Fibroblast of the aortic adventitia (primary cell): ENCODE results near the gene IFI27L2. TPM values are rescaled to one million over a fixed set of nuclear protein-coding genes. Genes with fewer than 3 reads are reported as not detected.

Experiments
- DNase-seq: peaks from one replicate; pipeline ENCODE4 v3.0.0-alpha.2; 2010; ENCODE audit warnings: low read depth
- H3K4me3 ChIP-seq: 2 replicates; pipeline ENCODE4 v1.5.1; 2011; ENCODE audit warnings: low read depth, mild to moderate bottlenecking, control low read depth, low read length, moderate library complexity
- total RNA-seq: library from RNA; depleted of rRNA; stranded (reverse); fragments of >200 nt; gene quantifications from 2 replicates; pipeline ENCODE4 v1.2.3, GENCODE V29; 2012; ENCODE audit warnings: low replicate concordance
- TF ChIP-seq, protein P1 (sequence below): IDR thresholded peaks from 2 replicates; pipeline ENCODE4 v1.5.1; 2011; ENCODE audit warnings: mild to moderate bottlenecking, low read length, control low read depth, inconsistent platforms; ENCODE audit not compliant: insufficient read depth

The IFI27L2 gene
- total RNA-seq, 1 donor = 107 TPM

DNA sequence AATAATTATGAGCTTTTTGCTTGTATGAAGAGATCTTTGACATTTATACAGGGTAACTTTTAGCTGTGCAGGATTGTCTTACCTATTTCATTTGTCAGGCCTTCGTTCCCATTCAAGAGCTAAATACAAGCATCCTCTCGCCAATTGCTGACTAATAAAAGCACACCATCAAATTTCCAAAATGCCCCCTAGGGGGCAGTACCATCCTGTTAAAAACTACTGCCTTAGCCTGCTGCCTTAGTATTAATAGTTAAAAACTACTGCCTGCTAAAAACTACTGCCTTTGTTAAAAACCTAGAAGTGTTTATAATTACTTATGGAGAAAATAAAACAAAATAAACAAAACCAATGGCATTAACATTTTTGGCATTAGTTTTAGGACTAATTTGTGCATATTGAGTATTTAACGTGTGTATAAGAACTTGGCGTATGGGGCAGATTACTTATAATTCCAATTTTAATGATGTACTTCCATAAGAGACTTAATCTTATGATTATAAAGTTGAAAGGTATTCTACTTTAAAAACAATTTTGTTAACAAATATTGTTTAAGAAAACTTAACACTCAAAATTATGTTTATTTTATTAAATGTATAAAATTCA is 3.0 kb upstream of the IFI27L2 start:
- no peak overlapping the region for H3K4me3 ChIP-seq
- DNase-seq = peak; percentile 87
- TF ChIP-seq, protein P1, sequence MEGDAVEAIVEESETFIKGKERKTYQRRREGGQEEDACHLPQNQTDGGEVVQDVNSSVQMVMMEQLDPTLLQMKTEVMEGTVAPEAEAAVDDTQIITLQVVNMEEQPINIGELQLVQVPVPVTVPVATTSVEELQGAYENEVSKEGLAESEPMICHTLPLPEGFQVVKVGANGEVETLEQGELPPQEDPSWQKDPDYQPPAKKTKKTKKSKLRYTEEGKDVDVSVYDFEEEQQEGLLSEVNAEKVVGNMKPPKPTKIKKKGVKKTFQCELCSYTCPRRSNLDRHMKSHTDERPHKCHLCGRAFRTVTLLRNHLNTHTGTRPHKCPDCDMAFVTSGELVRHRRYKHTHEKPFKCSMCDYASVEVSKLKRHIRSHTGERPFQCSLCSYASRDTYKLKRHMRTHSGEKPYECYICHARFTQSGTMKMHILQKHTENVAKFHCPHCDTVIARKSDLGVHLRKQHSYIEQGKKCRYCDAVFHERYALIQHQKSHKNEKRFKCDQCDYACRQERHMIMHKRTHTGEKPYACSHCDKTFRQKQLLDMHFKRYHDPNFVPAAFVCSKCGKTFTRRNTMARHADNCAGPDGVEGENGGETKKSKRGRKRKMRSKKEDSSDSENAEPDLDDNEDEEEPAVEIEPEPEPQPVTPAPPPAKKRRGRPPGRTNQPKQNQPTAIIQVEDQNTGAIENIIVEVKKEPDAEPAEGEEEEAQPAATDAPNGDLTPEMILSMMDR = peak; percentile 72

DNA sequence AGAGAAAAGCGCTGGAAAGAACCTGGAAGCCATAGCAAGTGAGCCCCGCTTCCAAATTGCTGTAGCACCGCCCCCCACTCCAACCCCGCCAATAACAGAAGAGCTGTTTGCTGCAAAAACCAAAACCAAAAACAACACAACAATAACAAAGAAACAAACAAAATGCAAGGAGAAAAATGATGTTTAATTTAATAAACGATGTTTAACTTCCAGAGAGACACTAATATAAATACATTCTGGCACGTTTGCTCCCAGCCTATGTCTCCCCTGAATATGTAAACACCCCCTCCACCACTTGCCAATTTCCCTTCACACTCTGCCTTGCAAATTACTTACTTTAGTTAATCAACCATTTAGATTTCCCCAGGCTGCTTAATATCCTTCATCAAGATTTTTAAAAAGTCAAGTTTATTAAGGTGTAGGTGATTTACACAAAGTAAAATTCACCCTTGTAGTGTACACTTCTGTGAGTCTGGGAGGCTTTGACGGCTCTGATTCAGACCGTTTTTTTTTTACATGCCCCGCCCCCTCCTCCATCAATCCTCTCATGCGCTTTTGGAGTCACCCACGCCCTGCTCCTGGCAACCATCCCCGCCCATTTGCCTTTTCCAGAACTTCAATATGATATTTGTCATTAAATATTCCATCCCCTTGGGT is 482 bp upstream of the IFI27L2 start:
- peak; percentile 65 for DNase-seq
- peak overlapping the region; percentile 75 for H3K4me3 ChIP-seq
- TF ChIP-seq, protein P1 = no peak

DNA sequence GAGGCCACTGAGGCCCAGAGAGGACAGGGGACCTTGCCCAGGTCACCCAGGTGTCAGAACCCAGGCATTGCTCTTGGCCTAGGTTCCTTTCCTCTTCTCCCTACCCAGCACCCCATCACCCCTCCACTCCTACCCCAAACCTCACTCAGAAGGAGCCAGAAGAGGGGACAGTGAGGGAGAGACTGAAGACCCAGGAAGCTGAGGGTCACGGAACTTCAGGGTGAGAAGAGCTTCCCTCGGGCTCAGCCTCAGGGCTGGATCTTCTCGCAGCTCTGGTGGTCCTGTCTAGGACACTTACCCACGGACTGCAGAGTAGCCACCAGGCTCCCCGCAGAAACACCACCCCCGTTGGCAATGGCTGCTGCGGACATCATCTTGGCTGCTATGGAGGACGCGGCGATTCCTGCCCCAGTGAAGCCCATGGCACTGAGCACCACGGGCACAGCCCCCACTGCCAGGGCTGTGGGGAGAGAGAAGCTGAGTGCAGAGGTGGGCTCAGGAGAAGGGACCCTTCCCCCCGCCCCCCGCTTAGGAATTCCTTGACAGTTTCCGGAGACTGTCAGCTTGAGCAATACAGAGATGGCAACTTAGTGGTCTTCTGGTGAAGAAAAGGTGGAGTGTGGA is 1.1 kb downstream of the IFI27L2 start:
- peak overlapping the region; percentile 75 for H3K4me3 ChIP-seq
- DNase-seq = no peak
- TF ChIP-seq, protein P1 = no peak

DNA sequence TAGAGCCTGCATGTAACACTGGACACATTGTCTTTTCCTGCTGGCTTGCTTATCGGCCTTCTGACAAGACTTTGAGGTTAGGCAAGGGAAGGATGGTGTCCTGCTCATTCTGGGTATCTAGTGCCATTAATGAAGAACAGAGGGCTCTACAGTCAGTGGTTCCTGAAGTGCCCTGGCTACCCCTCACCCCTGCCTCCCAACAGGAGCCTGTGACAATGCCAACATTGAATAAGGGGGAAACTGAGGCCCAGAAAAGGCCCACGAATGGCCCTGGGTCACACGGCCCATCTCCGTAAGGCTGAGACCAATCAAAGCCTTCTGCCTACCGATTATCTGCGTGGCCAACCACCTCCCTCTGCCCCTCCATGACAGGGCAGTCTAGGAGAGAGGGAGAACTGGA is 2.1 kb downstream of the IFI27L2 start:
- TF ChIP-seq, protein P1 = no peak
- no peak for DNase-seq
- no peak overlapping the region for H3K4me3 ChIP-seq

DNA sequence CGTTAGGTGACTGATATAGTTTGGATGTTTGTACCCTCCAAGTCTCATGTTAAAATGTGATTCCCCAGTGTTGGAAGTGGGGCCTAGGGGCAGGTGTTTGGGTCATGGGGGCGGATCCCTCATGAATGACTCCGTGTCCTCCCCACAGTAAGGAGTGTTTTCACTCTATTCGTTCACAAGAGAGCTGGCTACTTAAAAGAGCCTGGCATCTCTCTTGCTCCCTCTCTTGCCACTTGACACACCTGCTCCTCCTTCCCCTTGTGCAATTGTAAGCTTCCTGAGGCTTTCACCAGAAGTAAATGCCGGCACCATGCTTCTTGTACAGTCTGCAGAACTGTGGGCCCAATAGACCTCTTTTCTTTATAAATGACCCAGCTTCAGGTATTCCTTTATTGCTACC is 2.6 kb downstream of the IFI27L2 start:
- TF ChIP-seq, protein P1 = no peak
- no peak for DNase-seq
- H3K4me3 ChIP-seq = no peak overlapping the region

DNA sequence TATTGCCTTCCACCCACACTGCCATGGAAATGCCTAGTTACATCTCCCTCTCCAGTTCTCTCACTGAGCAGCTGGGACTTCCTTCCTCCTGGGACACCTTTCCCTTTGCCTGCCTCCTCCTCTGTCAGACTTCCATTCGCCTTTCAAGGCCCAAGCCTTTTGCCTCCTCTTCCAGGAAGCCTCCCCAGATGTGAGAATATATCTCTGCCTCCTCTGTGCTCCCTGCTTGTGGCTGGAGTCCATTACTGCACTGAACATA is 3.1 kb downstream of the IFI27L2 start:
- DNase-seq = no peak
- no peak overlapping the region for H3K4me3 ChIP-seq
- TF ChIP-seq, protein P1 = no peak
